Panc1 (cell line): ENCODE measurements around the gene NAGS. TPM values are rescaled to one million over a fixed set of nuclear protein-coding genes. Genes with fewer than 3 reads are reported as not detected.

Source experiments
- ATAC-seq: fragments of 200-7000 bp; cut with Tn5 transposase; 2 replicates; pipeline ENCODE4 v1.9.1; 2020; ENCODE audit warnings: mild to moderate bottlenecking, moderate library complexity
- BruUV-seq: library from RNA; stranded (reverse); fragments of 400-500 nt; replicated peaks from 2 replicates; lab custom pipeline; 2021; lab: Mats Ljungman, UMichigan
- CTCF ChIA-PET: fragments of 300-600 bp; sonication (Branson Sonifier 250); formaldehyde crosslinking; loops from one replicate; lab custom pipeline; 2022; ENCODE audit warnings: antibody characterized with exemption; lab: Charles Lee
- POLR2A ChIA-PET: fragments of 300-600 bp; sonication (Branson Sonifier 250); formaldehyde crosslinking; loops from one replicate; lab custom pipeline; 2022; ENCODE audit warnings: antibody characterized with exemption; lab: Charles Lee
- DNase-seq: peaks from one replicate; pipeline ENCODE4 v3.0.0-alpha.2; 2010; ENCODE audit warnings: low read depth, low spot score
- H3K27ac ChIP-seq: 2 replicates; pipeline ENCODE4 v1.5.1; 2011; ENCODE audit warnings: mild to moderate bottlenecking, low read length, inconsistent platforms
- H3K27me3 ChIP-seq: fragments of 200-500 bp; sonication (Bioruptor generic); 2 replicates; pipeline ENCODE4 v1.6.0; 2014; ENCODE audit warnings: low read length, inconsistent platforms; ENCODE audit not compliant: control insufficient read depth, insufficient read depth
- H3K36me3 ChIP-seq: fragments of 200-500 bp; sonication (Bioruptor generic); 2 replicates; pipeline ENCODE4 v1.5.1; 2014; ENCODE audit warnings: inconsistent platforms, mild to moderate bottlenecking, low read length, moderate library complexity; ENCODE audit not compliant: control insufficient read depth, insufficient read depth
- H3K4me1 ChIP-seq: 2 replicates; pipeline ENCODE4 v1.5.1; 2011; ENCODE audit warnings: inconsistent platforms, mild to moderate bottlenecking, low read length, moderate library complexity; ENCODE audit not compliant: control insufficient read depth, insufficient read depth
- H3K4me3 ChIP-seq, 2 experiments: 2 replicates each; pipeline ENCODE4 v1.5.1; 2011 to 2012; ENCODE audit warnings: low read depth in 2 of 2, low read length in 2 of 2, mild to moderate bottlenecking in 2 of 2, inconsistent platforms in 1 of 2, moderate library complexity in 1 of 2
- H3K9me3 ChIP-seq: fragments of 200-500 bp; sonication (Bioruptor generic); 2 replicates; pipeline ENCODE4 v1.5.1; 2014; ENCODE audit warnings: low read depth, mild to moderate bottlenecking, inconsistent platforms, low read length, moderate library complexity; ENCODE audit not compliant: control insufficient read depth, insufficient read depth
- POLR2AphosphoS5 ChIP-seq: IDR thresholded peaks from 2 replicates; pipeline ENCODE4 v1.6.1; 2012; ENCODE audit warnings: mild to moderate bottlenecking, low read depth, low read length, moderate library complexity
- SIN3A ChIP-seq: IDR thresholded peaks from 2 replicates; pipeline ENCODE4 v1.6.1; 2012; ENCODE audit warnings: low read depth, mild to moderate bottlenecking, low read length, moderate library complexity, borderline replicate concordance; ENCODE audit not compliant: insufficient read depth
- TCF7L2 ChIP-seq: IDR thresholded peaks from 2 replicates; pipeline ENCODE4 v1.6.1; 2011; ENCODE audit warnings: mild to moderate bottlenecking, low read depth, low read length, inconsistent platforms
- in situ Hi-C: cut with HindIII; loops from 2 replicates; pipeline ENCODE4 v1.10.0; 2016; ENCODE audit warnings: low sequenced_read_pairs, low pct_unique_long_range_greater_than_20kb
- intact Hi-C: fragments of 100-400 bp; cut with micrococcal nuclease; formaldehyde crosslinking; loops from one replicate; pipeline ENCODE4 v1.10.0; 2022; ENCODE audit not compliant: unreplicated experiment
- total RNA-seq: library from RNA; stranded (reverse); gene quantifications from one replicate; pipeline ENCODE4 v1.2.1, GENCODE V29; 2021; ENCODE audit not compliant: unreplicated experiment
- TF ChIP-seq, protein P1 (sequence below), 2 experiments: IDR thresholded peaks; 2 replicates each; pipeline ENCODE4 v1.6.1; 2011 to 2012; ENCODE audit warnings: low read depth in 2 of 2, control low read depth in 1 of 2, low read length in 1 of 2, mild to moderate bottlenecking in 1 of 2, moderate library complexity in 1 of 2; ENCODE audit not compliant: insufficient read depth in 1 of 2
- TF ChIP-seq, protein P2 (sequence below): fragments of 450-650 bp; IDR thresholded peaks from 2 replicates; pipeline ENCODE4 v1.5.1; 2017; ENCODE audit warnings: mild to moderate bottlenecking

NAGS gene
- total RNA-seq, 1 experiment from 2014 or later, result 2.7 TPM

DNA sequence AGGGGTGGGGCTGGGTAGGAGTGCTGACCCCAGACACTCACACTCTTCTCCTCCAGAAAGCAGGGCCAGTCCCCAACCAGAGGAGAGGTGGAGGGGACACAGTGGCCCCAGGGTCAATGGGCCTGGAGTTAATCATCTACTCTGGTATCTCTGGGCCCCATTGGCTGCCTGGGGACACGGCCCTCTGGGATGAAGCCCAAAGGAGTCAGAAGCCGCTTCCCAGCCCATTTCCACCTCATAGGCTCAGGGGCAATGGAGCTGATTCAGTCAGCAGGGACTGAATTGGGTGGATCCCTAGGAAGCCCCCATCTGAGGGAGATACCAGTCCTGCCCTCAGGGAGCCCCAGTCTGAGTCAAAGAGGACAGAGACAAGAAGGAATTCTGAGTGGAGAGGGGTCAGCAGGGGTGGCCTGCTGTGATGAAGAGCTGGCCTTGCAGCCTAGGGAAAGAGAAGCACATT is 2.9 kb upstream of the NAGS start:
- TF ChIP-seq TCF7L2, result no peak
- TF ChIP-seq SIN3A, result no peak
- TF ChIP-seq POLR2AphosphoS5, result no peak
- TF ChIP-seq, protein P1, sequence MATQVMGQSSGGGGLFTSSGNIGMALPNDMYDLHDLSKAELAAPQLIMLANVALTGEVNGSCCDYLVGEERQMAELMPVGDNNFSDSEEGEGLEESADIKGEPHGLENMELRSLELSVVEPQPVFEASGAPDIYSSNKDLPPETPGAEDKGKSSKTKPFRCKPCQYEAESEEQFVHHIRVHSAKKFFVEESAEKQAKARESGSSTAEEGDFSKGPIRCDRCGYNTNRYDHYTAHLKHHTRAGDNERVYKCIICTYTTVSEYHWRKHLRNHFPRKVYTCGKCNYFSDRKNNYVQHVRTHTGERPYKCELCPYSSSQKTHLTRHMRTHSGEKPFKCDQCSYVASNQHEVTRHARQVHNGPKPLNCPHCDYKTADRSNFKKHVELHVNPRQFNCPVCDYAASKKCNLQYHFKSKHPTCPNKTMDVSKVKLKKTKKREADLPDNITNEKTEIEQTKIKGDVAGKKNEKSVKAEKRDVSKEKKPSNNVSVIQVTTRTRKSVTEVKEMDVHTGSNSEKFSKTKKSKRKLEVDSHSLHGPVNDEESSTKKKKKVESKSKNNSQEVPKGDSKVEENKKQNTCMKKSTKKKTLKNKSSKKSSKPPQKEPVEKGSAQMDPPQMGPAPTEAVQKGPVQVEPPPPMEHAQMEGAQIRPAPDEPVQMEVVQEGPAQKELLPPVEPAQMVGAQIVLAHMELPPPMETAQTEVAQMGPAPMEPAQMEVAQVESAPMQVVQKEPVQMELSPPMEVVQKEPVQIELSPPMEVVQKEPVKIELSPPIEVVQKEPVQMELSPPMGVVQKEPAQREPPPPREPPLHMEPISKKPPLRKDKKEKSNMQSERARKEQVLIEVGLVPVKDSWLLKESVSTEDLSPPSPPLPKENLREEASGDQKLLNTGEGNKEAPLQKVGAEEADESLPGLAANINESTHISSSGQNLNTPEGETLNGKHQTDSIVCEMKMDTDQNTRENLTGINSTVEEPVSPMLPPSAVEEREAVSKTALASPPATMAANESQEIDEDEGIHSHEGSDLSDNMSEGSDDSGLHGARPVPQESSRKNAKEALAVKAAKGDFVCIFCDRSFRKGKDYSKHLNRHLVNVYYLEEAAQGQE (IDR thresholded peaks at IDR 0.05; ENCODE audit: insufficient read depth in 1 of 2, low read depth in 2 of 2, low read length in 1 of 2), result no peak
- no TSS peak for BruUV-seq
- intact Hi-C loops (no loop called here), in situ Hi-C loops (no loop called here)
- H3K4me3 ChIP-seq, result no peak overlapping the region
- no peaks in the 10 kb centered on the region for H3K9me3 ChIP-seq
- ATAC-seq (no peak), DNase-seq (no peak)
- POLR2A ChIA-PET, result no interaction called here
- H3K36me3 ChIP-seq, result no peaks in the 10 kb centered on the region; the same call in 1 of the 2 replicates
- H3K4me1 ChIP-seq, result no peaks in the 10 kb centered on the region; the same call in 1 of the 2 replicates
- CTCF ChIA-PET, result no interaction called here
- no peaks in the 10 kb centered on the region for H3K27me3 ChIP-seq
- H3K27ac ChIP-seq, result no peak overlapping the region

DNA sequence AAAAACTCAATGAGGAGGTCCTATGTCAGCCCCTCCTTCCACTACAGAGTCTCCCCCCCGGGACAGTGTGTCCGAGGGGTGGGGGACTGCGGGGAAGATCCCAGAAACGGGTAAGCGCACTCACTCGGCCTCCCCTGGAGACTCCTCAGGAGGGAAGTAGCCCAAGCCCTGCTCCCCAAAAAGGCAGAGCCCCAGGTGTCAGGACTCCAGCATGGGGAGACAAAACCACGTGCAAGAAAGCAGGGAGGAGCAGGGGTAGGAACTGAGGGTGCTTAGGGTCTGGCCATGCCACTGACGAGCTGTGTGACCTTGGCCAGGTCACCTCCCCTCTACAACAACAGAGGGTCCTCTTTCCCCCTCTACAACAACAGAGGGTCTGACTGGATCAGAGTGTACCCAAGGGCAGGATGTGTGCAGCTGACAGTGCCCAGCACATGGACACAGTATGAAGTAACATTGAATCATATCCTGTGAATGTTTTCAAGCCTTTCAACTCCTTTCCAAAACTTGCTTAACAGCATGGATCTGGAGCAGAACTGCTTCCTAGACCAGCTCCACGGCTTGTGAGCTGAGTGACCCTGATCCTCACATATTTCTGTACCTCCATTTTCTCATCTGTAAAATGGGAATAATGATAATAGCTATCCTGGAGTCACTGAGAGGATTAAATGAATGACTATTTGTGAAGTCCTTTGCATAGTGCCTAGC is 2.1 kb upstream of the NAGS start:
- BruUV-seq, result no TSS peak
- Histone ChIP-seq H3K9me3 (no peaks in the 10 kb centered on the region), H3K4me1 (no peaks in the 10 kb centered on the region; the same call in 1 of the 2 replicates), H3K27me3 (no peaks in the 10 kb centered on the region), H3K36me3 (no peaks in the 10 kb centered on the region; the same call in 1 of the 2 replicates), H3K4me3 (no peak overlapping the region), H3K27ac (no peak overlapping the region)
- intact Hi-C loops, result no loop called here
- DNase-seq (no peak), ATAC-seq (no peak)
- ChIA-PET CTCF (no interaction called here), POLR2A (no interaction called here)
- TF ChIP-seq TCF7L2 (no peak), SIN3A (no peak), POLR2AphosphoS5 (no peak)
- TF ChIP-seq, protein P1 (IDR thresholded peaks at IDR 0.05; ENCODE audit: insufficient read depth in 1 of 2, low read depth in 2 of 2, low read length in 1 of 2), result no peak
- TF ChIP-seq, protein P2, sequence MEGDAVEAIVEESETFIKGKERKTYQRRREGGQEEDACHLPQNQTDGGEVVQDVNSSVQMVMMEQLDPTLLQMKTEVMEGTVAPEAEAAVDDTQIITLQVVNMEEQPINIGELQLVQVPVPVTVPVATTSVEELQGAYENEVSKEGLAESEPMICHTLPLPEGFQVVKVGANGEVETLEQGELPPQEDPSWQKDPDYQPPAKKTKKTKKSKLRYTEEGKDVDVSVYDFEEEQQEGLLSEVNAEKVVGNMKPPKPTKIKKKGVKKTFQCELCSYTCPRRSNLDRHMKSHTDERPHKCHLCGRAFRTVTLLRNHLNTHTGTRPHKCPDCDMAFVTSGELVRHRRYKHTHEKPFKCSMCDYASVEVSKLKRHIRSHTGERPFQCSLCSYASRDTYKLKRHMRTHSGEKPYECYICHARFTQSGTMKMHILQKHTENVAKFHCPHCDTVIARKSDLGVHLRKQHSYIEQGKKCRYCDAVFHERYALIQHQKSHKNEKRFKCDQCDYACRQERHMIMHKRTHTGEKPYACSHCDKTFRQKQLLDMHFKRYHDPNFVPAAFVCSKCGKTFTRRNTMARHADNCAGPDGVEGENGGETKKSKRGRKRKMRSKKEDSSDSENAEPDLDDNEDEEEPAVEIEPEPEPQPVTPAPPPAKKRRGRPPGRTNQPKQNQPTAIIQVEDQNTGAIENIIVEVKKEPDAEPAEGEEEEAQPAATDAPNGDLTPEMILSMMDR, result no peak
- in situ Hi-C loops, result no loop called here
